HG02852 (cell line): ENCODE results near the gene ICA1L.
"Not testable (repeated sequence)": the region's sequence is repeated elsewhere in the genome, so short reads cannot be mapped to it uniquely, and the experiment has no call there.

ENCODE experiments used
- ATAC-seq: cut with Tn5 transposase; IDR thresholded peaks from one replicate; pipeline ENCODE4 v1.9.1; 2021; ENCODE audit warnings: mild to moderate bottlenecking, moderate library complexity; ENCODE audit not compliant: unreplicated experiment

Gene ICA1L

DNA sequence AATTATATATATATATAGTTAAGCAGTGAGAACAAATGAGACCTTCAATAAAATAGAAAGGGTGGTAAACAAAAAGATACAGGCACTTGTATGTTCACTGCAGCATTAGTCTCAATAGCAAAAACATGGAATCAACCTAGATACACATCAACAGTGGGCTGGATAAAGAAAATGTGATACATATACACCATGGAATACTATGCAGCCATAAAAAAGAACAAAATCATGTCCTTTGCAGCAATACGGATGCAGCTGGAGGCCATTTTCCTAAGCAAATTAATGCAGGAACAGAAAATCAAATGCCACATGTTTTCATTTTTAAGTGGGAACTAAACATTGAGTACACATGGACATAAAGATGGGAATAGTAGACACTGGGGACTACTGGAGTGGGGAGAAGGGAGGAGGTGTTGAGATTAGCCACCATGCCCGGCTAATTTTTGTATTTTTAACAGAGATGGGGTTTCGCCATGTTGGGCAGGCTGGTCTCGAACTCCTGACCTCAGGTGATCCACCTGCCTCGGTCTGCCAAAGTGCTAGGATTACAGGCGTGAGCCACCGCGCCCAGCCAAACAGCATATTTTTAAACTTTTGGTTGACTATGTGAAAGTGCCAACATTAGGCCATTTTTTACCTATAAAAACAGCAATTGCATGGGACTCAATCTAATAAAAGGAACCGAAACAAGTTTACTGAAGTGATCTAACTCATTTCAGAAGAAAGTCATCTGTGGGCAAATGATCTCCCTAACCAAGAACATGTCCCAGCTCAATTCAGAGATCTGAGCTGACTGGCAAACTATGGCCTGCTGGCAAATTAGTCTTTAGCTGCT, 23.7 kb downstream of the ICA1L start:
- ATAC-seq = no peak

DNA sequence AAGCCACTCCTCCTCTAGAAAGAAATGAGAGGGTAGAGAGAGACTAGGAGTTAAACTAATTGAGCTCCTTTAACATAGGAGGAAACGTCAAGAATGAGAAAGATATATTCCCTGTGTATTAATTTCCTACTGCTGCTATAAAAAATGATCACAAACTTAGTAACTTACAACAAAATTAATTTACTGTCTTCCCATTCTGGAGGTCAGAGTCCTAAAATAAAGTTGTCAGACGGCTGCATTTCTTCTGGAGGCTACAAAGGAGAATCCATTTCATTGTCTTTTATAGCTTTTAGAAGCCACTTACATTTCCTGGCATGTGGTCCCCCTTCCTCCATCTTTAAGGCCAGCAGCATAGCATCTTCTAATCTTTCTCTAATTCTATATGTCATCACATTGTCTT, 26.9 kb downstream of the ICA1L start:
- ATAC-seq = no peak

- ATAC-seq = no peak
Measured at GRCh38 chr2:202842690-202843089, 28.9 kb downstream of the ICA1L start.

DNA sequence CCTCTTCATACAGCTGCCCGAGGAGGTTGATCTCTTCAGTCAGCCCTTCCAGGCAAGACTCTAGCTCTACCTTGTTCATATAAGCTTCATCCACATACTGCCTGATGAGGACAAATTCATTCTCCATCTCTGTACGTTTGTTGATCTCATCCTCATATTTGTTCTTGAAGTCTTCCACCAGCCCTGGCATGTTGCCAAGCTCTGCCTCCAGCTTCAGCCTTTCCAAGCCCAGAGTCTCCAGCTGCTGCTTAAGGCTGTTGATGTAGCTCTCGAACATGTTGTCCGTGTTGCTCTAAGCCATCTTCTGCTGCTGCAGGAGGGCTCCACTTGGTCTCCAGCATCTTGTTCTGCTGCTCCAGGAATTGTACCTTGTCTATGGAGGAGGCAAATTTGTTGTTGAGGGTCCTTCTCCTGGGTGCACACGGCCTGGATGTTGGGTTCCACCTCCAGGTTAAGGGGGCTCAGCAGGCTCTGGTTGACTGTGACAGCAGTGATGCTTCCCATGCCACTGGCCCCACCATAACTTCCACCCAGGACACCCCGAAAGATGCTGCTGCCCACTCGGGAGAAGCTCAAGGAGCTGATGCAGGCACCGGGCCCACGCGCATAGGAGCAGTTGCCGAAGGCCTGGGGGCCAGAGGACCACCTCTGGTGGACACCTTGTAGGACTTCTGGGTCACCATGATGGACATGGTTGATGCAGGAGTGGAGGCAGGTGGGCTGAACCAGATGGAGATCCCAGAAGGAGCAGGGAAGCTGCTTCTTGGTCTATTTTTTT, 30.3 kb downstream of the ICA1L start:
- ATAC-seq = no peak

DNA sequence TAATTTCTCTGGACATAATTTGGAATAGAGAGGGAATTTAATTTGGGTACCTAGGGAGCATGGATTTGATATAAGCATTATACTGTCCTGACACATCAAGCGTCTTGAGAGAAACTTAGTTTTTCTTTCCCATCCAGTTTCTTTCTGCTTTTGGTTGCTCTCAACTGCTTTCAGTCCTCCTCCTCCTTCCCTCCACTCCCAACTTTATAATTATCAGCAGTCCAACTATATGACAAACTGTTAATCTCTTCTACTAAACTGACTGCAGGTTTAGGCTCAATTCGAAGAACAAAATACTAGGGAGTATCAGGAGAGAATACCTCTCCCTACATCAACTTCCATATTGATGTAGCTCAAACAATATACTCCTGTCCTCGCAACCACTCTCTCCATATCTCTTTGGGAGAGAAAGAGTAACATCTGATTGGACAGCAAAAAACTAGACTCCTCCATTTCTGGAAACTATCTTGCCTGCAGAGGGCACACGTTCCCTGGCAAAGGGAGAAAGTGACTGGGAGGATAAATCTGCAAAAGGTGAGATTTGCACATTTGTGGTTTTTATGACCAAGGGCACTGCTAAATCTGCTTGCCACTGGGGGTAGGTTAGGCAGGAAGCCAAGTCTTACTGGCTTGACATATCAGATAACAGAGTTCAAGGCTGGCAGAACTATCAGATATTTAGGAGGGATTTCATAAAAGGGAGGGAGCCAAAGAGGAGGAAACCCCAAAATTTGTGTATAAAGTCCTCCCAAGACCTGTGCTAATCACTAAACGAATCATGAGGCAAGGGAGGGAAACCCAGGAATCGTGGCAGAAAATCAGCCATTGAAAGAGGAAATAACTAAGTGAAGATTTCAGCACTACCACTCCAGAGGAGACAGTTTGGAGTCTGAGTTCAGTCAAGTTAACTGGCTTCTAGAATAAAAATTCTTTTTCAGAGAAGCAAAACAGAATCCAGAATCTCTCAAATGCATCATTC, 40.0 kb downstream of the ICA1L start:
- no peak for ATAC-seq

DNA sequence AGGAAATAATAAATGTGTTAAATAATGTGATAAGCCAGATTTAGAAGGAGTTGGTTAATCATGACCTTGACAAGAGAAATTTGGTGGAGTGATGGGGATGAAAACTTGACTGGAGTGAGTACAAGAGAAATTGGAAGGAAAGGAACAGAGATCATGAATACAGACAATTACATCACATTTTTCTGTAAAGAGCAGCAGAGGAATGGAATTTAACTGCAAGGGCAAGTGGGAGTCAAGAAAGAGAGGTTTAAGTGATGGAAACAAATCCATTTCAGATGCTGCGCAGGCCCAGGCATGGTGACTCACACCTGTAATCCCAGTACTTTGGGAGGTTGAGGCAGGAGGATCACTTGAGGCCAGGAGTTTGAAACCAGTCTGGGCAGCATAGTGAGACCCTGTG, 46.7 kb downstream of the ICA1L start:
- no peak for ATAC-seq

- no peak for ATAC-seq
Measured at GRCh38 chr2:202822411-202822810, 49.2 kb downstream of the ICA1L start.

- ATAC-seq = no peak
Measured at GRCh38 chr2:202821206-202822160, 50.1 kb downstream of the ICA1L start.

DNA sequence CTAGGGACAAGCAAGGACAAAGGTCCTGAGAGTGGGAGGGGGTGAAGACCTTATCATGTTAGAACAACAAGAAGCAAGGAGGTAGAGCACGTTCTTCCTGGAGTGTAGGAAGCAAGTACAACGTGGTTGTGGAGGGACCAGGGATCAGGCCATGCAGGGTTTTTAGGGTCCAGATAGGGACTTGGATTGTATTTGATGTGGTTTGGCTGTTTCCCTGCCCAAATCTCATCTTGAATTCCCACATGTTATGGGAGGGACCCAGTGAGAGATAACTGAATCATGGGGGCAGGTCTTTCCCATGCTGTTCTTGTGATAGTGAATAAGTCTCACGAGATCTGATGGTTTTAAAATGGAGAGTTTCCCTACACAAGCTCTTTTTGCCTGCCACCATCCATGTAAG, 53.2 kb downstream of the ICA1L start:
- no peak for ATAC-seq

GRCh38 chr2:202817771-202818170, 53.8 kb downstream of the ICA1L start:
- ATAC-seq = no peak

- no peak for ATAC-seq
Measured at GRCh38 chr2:202815548-202816360, 55.8 kb downstream of the ICA1L start.

DNA sequence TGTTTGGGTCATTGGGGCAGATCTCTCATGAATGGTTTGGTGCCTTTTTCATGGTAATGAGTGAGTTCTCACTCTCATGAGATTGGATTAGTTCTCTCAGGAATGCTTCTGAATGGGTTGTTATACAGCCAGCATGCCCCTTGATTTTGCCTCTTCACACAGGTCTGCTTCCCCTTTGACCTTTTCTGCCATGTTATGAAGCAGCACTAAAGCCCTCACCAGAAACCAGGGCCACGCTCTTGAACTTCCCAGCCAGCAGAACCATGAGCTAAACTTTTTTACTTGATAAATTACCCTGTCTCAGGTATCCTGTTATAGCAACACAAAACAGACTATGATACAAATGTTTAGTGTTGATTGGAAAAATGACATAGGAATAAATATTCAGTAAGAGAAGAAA, 57.3 kb downstream of the ICA1L start:
- ATAC-seq = no peak

GRCh38 chr2:202813387-202813786, 58.2 kb downstream of the ICA1L start:
- ATAC-seq = no peak

DNA sequence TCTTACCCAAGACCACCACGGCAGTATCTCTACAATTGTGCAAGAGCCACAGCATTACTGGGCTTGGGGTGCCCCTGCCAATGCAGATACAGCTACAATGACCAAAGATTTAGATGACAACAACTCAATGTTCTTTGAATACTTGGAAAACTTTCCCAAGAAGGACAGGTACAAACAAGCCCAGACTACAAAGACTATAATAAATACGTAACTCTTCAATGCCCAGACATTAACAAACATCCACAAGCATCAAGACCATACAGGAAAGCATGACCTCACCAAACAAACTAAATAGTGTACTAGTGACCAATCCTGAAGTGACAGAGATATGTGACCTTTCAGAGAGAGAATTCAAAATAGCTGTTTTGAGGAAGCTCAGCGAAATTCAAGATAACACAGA, 62.8 kb downstream of the ICA1L start:
- no peak for ATAC-seq

GRCh38 chr2:202807431-202808138, 64.0 kb downstream of the ICA1L start:
- ATAC-seq = not testable (repeated sequence)

- not testable (repeated sequence) for ATAC-seq
Measured at GRCh38 chr2:202805911-202806310, 65.7 kb downstream of the ICA1L start.

DNA sequence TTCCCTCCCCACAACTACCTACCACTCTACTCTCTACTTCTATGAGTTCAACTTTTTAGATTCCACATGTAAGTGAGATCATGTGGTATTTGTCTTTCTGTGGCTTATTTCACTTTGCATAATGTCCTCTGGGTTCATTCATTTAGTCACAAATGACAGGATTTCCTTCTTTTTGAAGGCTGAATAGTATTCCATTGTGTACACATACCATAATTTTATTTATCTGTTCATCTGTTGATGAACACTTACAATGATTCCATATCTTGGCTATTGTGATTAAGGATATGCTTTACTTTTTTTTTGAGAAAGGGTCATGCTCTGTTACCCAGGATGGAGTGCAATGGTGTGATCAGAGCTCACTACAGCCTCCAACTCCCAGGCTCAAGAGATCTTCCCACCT, 73.6 kb downstream of the ICA1L start:
- ATAC-seq = no peak

- ATAC-seq = no peak
Measured at GRCh38 chr2:202790676-202791075, 80.9 kb downstream of the ICA1L start.
